K562 (cell line): ENCODE results near the gene SORT1. TPM values are rescaled to one million over a fixed set of nuclear protein-coding genes. Genes with fewer than 3 reads are reported as not detected.
A peak's percentile ranks its signal among the peaks of the same experiment; 100 is the strongest.

ENCODE experiments used
- CHD1 ChIP-seq: fragments of 200-600 bp; sonication (generic); IDR thresholded peaks from one replicate; pipeline ENCODE4 v1.6.1; 2012; ENCODE audit warnings: mild to moderate bottlenecking, moderate library complexity, low read length, inconsistent platforms
- CREBBP ChIP-seq: IDR thresholded peaks from one replicate; pipeline ENCODE4 v1.6.1; 2012; ENCODE audit warnings: low read depth, mild to moderate bottlenecking, control low read depth, inconsistent platforms, low read length
- EZH2 ChIP-seq: IDR thresholded peaks from 2 replicates; pipeline ENCODE4 v1.6.1; 2012; ENCODE audit warnings: low read depth, mild to moderate bottlenecking, inconsistent platforms, low read length, borderline replicate concordance
- HMBOX1 ChIP-seq: sonication (generic); IDR thresholded peaks from 2 replicates; pipeline ENCODE4 v1.6.1; 2016
- POLR3G ChIP-seq: IDR thresholded peaks from 2 replicates; pipeline ENCODE4 v1.6.1; 2011; ENCODE audit not compliant: insufficient read length, insufficient replicate concordance; ENCODE audit errors: extremely low read depth
- SFPQ ChIP-seq: fragments of 200-400 bp; formaldehyde crosslinking; IDR thresholded peaks from 2 replicates; pipeline ENCODE4 v1.6.1; 2017; ENCODE audit warnings: mild to moderate bottlenecking, low read depth, low read length, moderate library complexity
- SIN3A ChIP-seq, 2 experiments: fragments of 150-350 bp in 1 of 2; IDR thresholded peaks; 2 replicates each; pipeline ENCODE4 v1.6.1; 2011 to 2016; ENCODE audit warnings: borderline replicate concordance in 2 of 2, low read depth in 2 of 2, low read length in 2 of 2, mild to moderate bottlenecking in 2 of 2, moderate library complexity in 2 of 2; ENCODE audit not compliant: control insufficient read depth in 1 of 2
- TCF15 ChIP-seq: fragments of 250-450 bp; sonication (Bioruptor Pico); IDR thresholded peaks from 2 replicates; pipeline ENCODE4 v1.8.0; 2022; ENCODE audit warnings: moderate library complexity, mild to moderate bottlenecking, inconsistent platforms
- WHSC1 ChIP-seq: IDR thresholded peaks from one replicate; pipeline ENCODE4 v1.6.1; 2012; ENCODE audit warnings: low read length, control low read depth, inconsistent platforms
- ZNF23 ChIP-seq: fragments of 250-450 bp; sonication (Bioruptor Pico); IDR thresholded peaks from 2 replicates; pipeline ENCODE4 v1.4.0; 2020; ENCODE audit warnings: mild to moderate bottlenecking
- ZNF239 ChIP-seq: fragments of 250-450 bp; sonication (Bioruptor Pico); IDR thresholded peaks from 2 replicates; pipeline ENCODE4 v1.4.0; 2020; ENCODE audit warnings: mild to moderate bottlenecking
- polyA plus RNA-seq, 8 experiments: library from polyadenylated mRNA; depleted of rRNA in 4 of 8; stranded (reverse) in 5 of 8; unstranded in 3 of 8; fragments of >200 nt; fragmentation: Nextera tagmentation in 2 of 8; fragmentation: Illumina TruSeq in 1 of 8; extraction: Ambion mirVana in 2 of 8; extraction: Trizol in 1 of 8; gene quantifications; 2 replicates each; pipeline versions ENCODE4 v1.2.1 to v1.2.3, GENCODE V29; 2011 to 2014; ENCODE audit warnings: inconsistent platforms in 1 of 8, missing spikeins in 1 of 8
- total RNA-seq, 7 experiments: library from RNA; depleted of rRNA in 6 of 7; stranded (reverse); fragments of >200 nt in 6 of 7; fragmentation: Illumina TruSeq in 2 of 7; extraction: Trizol in 2 of 7; gene quantifications; 2 replicates each; pipeline versions ENCODE4 v1.2.1 to v1.2.3, GENCODE V29; 2011 to 2021; ENCODE audit warnings: low replicate concordance in 1 of 7
- TF ChIP-seq, protein P1 (sequence below), 2 experiments: fragments of 450-650 bp; IDR thresholded peaks; 2 replicates each; pipeline ENCODE4 v1.6.1; 2018; ENCODE audit warnings: mild to moderate bottlenecking in 2 of 2, low read depth in 1 of 2; ENCODE audit not compliant: partially characterized antibody in 2 of 2
- TF ChIP-seq, protein P2 (sequence below), 2 experiments: fragments of 200-800 bp in 1 of 2; sonication (Bioruptor generic) in 1 of 2; sonication (generic) in 1 of 2; formaldehyde crosslinking in 1 of 2; IDR thresholded peaks in 1 of 2; conservative IDR thresholded peaks in 1 of 2; 2 replicates each; pipeline versions ENCODE4 v1.5.0 to v1.6.1; 2016 to 2020; ENCODE audit warnings: missing compliant biosample characterization in 1 of 2, missing genetic modification characterization in 1 of 2, missing genetic modification reagents in 1 of 2
- TF ChIP-seq, protein P3 (sequence below): fragments of 450-650 bp; formaldehyde crosslinking; IDR thresholded peaks from 2 replicates; pipeline ENCODE4 v1.4.0; 2020; ENCODE audit warnings: mild to moderate bottlenecking, moderate library complexity

SORT1 gene
- total and polyA plus RNA-seq, 9 of the 15 experiments (the other 6 are each of a cell fraction or from before 2014, with no cell fraction given): 27.4 to 112 (median 65.0) TPM

DNA sequence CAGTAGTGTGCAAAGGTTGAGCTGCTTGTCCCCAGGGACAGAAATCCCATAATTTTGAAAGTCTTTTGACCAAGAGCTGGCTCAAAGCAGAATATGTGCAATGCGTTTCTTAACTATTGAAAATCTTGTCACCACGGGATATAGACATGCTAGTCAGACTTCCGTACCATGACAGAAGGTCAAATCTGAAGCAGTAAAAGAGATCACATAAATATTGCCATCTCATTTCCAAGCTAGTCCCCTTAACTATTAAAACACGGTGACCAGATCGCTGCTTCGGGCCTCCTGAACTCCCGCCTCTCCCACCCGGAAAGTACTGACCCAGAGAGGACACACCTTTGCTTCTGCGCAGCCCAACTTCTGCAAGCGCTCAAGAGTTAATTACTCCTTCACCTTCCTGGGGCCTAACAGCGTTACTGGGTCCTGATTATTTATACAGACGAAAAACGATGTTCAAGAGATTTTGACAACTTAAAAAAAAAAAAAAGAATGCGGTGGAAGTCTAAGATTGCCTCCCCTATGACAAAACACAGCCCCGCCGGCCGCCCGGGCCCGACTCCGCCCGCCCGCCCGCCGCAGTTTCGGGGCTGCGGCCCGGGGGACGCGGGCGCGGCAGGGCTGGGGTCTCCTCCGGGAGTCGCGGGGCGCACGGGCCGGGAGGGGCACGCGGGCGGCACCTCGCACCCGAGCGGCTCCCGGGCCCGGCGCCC, 692 bp downstream of the SORT1 start (continued):
- no peak for TF ChIP-seq SFPQ
- TF ChIP-seq, protein P1, sequence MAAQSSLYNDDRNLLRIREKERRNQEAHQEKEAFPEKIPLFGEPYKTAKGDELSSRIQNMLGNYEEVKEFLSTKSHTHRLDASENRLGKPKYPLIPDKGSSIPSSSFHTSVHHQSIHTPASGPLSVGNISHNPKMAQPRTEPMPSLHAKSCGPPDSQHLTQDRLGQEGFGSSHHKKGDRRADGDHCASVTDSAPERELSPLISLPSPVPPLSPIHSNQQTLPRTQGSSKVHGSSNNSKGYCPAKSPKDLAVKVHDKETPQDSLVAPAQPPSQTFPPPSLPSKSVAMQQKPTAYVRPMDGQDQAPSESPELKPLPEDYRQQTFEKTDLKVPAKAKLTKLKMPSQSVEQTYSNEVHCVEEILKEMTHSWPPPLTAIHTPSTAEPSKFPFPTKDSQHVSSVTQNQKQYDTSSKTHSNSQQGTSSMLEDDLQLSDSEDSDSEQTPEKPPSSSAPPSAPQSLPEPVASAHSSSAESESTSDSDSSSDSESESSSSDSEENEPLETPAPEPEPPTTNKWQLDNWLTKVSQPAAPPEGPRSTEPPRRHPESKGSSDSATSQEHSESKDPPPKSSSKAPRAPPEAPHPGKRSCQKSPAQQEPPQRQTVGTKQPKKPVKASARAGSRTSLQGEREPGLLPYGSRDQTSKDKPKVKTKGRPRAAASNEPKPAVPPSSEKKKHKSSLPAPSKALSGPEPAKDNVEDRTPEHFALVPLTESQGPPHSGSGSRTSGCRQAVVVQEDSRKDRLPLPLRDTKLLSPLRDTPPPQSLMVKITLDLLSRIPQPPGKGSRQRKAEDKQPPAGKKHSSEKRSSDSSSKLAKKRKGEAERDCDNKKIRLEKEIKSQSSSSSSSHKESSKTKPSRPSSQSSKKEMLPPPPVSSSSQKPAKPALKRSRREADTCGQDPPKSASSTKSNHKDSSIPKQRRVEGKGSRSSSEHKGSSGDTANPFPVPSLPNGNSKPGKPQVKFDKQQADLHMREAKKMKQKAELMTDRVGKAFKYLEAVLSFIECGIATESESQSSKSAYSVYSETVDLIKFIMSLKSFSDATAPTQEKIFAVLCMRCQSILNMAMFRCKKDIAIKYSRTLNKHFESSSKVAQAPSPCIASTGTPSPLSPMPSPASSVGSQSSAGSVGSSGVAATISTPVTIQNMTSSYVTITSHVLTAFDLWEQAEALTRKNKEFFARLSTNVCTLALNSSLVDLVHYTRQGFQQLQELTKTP (IDR thresholded peaks at IDR 0.05; ENCODE audit: low read depth in 1 of 2, partially characterized antibody in 2 of 2): no peak
- no peak for TF ChIP-seq EZH2
- no peak for TF ChIP-seq ZNF23 (CRISPR knock-in tag)
- TF ChIP-seq, protein P2, sequence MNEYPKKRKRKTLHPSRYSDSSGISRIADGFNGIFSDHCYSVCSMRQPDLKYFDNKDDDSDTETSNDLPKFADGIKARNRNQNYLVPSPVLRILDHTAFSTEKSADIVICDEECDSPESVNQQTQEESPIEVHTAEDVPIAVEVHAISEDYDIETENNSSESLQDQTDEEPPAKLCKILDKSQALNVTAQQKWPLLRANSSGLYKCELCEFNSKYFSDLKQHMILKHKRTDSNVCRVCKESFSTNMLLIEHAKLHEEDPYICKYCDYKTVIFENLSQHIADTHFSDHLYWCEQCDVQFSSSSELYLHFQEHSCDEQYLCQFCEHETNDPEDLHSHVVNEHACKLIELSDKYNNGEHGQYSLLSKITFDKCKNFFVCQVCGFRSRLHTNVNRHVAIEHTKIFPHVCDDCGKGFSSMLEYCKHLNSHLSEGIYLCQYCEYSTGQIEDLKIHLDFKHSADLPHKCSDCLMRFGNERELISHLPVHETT (CRISPR knock-in tag; conservative IDR thresholded peaks at IDR 0.05 in 1 of 2, IDR thresholded peaks at IDR 0.05 in 1 of 2): 0 out of 4 replicates have a peak, but pooled peaks of 1 of the 2 experiments have one; percentile 5
- no peak for TF ChIP-seq CREBBP
- TF ChIP-seq TCF15 (CRISPR knock-in tag): no peak
- 0 out of 4 replicates have a peak, but pooled peaks of 1 of the 2 experiments have one; percentile 27 for TF ChIP-seq SIN3A (IDR thresholded peaks at IDR 0.05; ENCODE audit: borderline replicate concordance in 2 of 2, control insufficient read depth in 1 of 2, low read depth in 2 of 2, low read length in 2 of 2)
- TF ChIP-seq, protein P3, sequence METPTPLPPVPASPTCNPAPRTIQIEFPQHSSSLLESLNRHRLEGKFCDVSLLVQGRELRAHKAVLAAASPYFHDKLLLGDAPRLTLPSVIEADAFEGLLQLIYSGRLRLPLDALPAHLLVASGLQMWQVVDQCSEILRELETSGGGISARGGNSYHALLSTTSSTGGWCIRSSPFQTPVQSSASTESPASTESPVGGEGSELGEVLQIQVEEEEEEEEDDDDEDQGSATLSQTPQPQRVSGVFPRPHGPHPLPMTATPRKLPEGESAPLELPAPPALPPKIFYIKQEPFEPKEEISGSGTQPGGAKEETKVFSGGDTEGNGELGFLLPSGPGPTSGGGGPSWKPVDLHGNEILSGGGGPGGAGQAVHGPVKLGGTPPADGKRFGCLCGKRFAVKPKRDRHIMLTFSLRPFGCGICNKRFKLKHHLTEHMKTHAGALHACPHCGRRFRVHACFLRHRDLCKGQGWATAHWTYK (CRISPR knock-in tag): no peak
- no peak for TF ChIP-seq WHSC1
- peak; percentile 55 for TF ChIP-seq CHD1
- TF ChIP-seq HMBOX1: peak; percentile 54; the same call in 1 of the 2 replicates
- TF ChIP-seq ZNF239: no peak
- no peak for TF ChIP-seq POLR3G
